SJCRH30 (cell line): ENCODE data around the gene STARD8. TPM values are rescaled to one million over a fixed set of nuclear protein-coding genes. Genes with fewer than 3 reads are reported as not detected.
"Not testable (repeated sequence)": the region's sequence is repeated elsewhere in the genome, so short reads cannot be mapped to it uniquely, and the experiment has no call there.

Experiments
- DNase-seq, 2 experiments: peaks; one replicate each; pipeline ENCODE4 v3.0.0-alpha.2; 2015 to 2020
- H3K27ac ChIP-seq: fragments of 250-450 bp; sonication (Bioruptor Pico); 2 replicates; pipeline ENCODE4 v1.5.1; 2020; ENCODE audit warnings: mild to moderate bottlenecking, moderate library complexity
- H3K27me3 ChIP-seq: fragments of 250-450 bp; sonication (Bioruptor Pico); 2 replicates; pipeline ENCODE4 v1.5.1; 2020; ENCODE audit warnings: mild to moderate bottlenecking, moderate library complexity
- H3K36me3 ChIP-seq: fragments of 250-450 bp; sonication (Bioruptor Pico); 2 replicates; pipeline ENCODE4 v1.5.1; 2020; ENCODE audit warnings: mild to moderate bottlenecking, moderate library complexity
- H3K4me1 ChIP-seq: fragments of 250-450 bp; sonication (Bioruptor Pico); 2 replicates; pipeline ENCODE4 v1.5.1; 2020; ENCODE audit warnings: mild to moderate bottlenecking, moderate library complexity
- H3K4me3 ChIP-seq: fragments of 250-450 bp; sonication (Bioruptor Pico); 2 replicates; pipeline ENCODE4 v1.5.1; 2020; ENCODE audit warnings: mild to moderate bottlenecking, moderate library complexity
- H3K9me3 ChIP-seq: fragments of 250-450 bp; sonication (Bioruptor Pico); replicated peaks from 2 replicates; pipeline ENCODE4 v1.5.1; 2020; ENCODE audit warnings: mild to moderate bottlenecking, moderate library complexity
- total RNA-seq: library from RNA; depleted of rRNA; stranded (reverse); fragments of >200 nt; shearing (Covaris generic); gene quantifications from 2 replicates; pipeline ENCODE4 v1.2.3, GENCODE V29; 2014

The STARD8 gene
- total RNA-seq, 1 experiment from 2014 or later: 9.7 TPM

- no peaks in the 10 kb centered on the region for H3K27me3 ChIP-seq
- H3K4me1 ChIP-seq: peaks cover 4% of the 10 kb centered on the region; the same call in 1 of the 2 replicates
- no peak for DNase-seq
- H3K36me3 ChIP-seq: no peaks in the 10 kb centered on the region
- H3K9me3 ChIP-seq: no peaks in the 10 kb centered on the region
- H3K27ac ChIP-seq: no peak overlapping the region
- H3K4me3 ChIP-seq: no peak overlapping the region
These were observed 3.0 kb downstream of the STARD8 start for GRCh38 chrX:68650491-68650890.

DNA sequence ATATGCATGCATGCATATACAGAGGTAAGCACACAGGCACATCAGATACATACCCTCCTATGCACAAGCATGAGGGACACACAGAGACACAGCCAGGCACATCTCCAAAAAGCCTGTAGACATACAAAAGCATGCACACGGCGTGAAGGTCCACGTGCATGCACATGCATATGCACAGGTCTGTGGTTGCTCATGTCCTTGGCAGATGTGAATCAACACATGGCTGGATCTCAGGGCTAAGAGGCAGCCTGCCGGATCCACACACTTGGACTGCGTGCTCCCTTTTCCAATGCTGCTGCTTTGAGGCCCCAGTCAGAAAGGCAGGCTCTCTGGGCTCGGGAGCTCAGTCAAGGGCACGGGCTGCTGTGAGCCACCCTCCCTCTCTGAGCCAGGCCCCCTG, 3.6 kb downstream of the STARD8 start:
- Histone ChIP-seq H3K9me3 (no peaks in the 10 kb centered on the region), H3K4me1 (peaks cover 4% of the 10 kb centered on the region; the same call in 1 of the 2 replicates), H3K4me3 (no peak overlapping the region), H3K27me3 (no peaks in the 10 kb centered on the region), H3K27ac (no peak overlapping the region), H3K36me3 (no peaks in the 10 kb centered on the region)
- no peak for DNase-seq

DNA sequence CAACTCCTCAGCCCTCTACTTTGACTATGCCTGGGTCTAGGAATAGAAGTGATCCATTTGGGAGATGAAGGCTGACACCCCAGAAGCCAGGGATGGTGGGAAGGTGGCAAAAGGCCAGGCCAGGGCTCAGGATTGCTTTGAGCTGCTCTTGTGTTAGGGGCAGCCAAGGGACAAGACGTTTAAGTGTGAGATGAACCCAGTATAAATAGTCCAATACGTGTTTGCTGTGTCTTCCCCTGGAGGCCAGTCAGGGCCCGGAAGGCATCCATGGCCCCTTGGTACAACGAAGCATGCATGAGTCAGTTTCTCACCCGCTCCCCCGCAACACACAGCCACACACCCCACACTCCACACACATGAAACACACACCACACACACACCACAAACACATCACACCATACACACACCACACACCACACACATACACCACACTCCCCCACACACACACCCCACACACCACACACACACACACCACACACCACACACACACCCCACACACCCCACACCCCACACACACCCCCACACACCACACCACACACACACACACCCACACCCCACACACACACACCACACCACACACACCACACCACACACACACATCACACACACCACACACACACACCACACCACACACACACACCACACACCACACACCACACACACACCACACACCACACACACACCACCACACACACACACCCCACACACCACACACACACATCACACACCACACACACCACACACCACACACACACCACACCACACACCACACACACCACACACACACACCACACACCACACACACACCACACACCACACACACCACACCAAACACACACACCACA, 5.1 kb downstream of the STARD8 start:
- Histone ChIP-seq H3K27me3 (no peaks in the 10 kb centered on the region), H3K4me3 (no peak overlapping the region), H3K27ac (no peak overlapping the region), H3K4me1 (peaks cover 4% of the 10 kb centered on the region; the same call in 1 of the 2 replicates), H3K9me3 (no peaks in the 10 kb centered on the region), H3K36me3 (no peaks in the 10 kb centered on the region)
- peak in 1 of 2 experiments; percentile 20 for DNase-seq

DNA sequence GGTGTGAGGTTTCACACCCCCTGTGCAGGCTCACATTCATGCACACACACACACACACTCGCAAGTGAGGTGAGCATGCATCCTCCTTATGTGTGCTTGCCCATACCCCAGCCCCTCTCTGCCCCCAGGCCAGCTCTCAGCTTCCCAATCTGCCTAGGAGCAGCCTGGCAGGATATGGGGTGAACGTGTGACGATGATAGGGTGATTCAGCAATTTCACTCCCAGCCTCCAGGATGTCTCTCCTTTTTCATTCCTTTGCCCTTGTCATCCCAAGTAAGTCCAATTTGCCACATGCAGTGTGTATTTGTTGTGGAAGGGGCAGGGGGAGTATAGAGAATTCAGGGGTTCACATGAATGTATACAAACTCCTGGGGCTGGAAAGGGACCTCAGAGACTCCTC, 7.2 kb downstream of the STARD8 start:
- Histone ChIP-seq H3K4me3 (no peak overlapping the region), H3K36me3 (no peaks in the 10 kb centered on the region), H3K27me3 (no peaks in the 10 kb centered on the region), H3K9me3 (no peaks in the 10 kb centered on the region), H3K4me1 (peaks cover 18% of the 10 kb centered on the region), H3K27ac (no peak overlapping the region)
- DNase-seq: no peak

DNA sequence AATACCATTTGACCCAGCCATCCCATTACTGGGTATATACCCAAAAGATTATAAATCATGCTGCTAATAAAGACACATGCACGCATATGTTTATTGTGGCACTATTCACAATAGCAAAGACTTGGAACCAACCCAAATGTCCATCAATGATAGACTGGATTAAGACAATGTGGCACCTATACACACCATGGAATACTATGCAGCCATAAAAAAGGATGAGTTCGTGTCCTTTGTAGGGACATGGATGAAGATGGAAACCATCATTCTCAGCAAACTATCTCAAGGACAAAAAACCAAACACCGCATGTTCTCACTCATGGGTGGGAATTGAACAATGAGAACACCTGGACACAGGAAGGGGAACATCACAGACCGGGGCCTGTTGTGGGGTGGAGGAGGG, 9.0 kb downstream of the STARD8 start:
- H3K4me1 ChIP-seq: peaks cover 30% of the 10 kb centered on the region

DNA sequence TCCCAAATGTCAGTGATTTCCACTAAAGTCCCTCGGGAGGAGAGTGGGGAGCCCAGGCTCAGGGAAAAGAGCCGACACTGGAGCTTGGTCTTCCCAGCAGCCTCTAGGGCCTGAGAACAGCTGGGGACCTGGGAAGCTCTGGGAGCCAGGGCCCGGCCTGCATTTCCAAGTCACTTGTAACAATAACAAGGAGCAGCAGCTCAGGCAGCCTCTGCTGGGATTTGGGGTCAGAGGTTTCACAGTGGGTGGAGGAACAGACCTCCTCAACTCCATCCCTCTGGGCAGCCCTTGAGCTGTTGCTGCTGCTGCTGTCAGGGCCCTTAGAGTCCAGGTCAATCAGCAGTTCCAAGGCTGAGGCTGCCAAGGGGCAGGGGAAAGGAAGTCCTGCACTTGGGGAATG, 11.1 kb downstream of the STARD8 start:
- no peaks in the 10 kb centered on the region for H3K36me3 ChIP-seq
- peak overlapping the region; percentile 96 for H3K27ac ChIP-seq
- peaks cover 31% of the 10 kb centered on the region for H3K4me1 ChIP-seq
- no peak overlapping the region for H3K4me3 ChIP-seq
- H3K27me3 ChIP-seq: no peaks in the 10 kb centered on the region
- H3K9me3 ChIP-seq: no peaks in the 10 kb centered on the region
- DNase-seq: peak; percentile 85 to 91

More for the DNA sequence above, 9.0 kb downstream of the STARD8 start:
- not testable (repeated sequence) for H3K4me3 ChIP-seq, DNase-seq, H3K27me3 ChIP-seq, H3K9me3 ChIP-seq, H3K27ac ChIP-seq, H3K36me3 ChIP-seq

- Histone ChIP-seq H3K36me3 (no peaks in the 10 kb centered on the region), H3K4me1 (peaks cover 39% of the 10 kb centered on the region), H3K27me3 (no peaks in the 10 kb centered on the region), H3K4me3 (no peak overlapping the region), H3K9me3 (no peaks in the 10 kb centered on the region), H3K27ac (peak overlapping the region; percentile 96)
- peak; percentile 89 to 92 for DNase-seq
These were observed 11.9 kb downstream of the STARD8 start for GRCh38 chrX:68659385-68659784.

GRCh38 chrX:68659786-68660185, 12.3 kb downstream of the STARD8 start:
- no peak for DNase-seq
- no peaks in the 10 kb centered on the region for H3K27me3 ChIP-seq
- H3K36me3 ChIP-seq: no peaks in the 10 kb centered on the region
- peaks cover 42% of the 10 kb centered on the region for H3K4me1 ChIP-seq
- peak overlapping the region; percentile 96 for H3K27ac ChIP-seq
- H3K9me3 ChIP-seq: no peaks in the 10 kb centered on the region
- no peak overlapping the region for H3K4me3 ChIP-seq

GRCh38 chrX:68660746-68661145, 13.3 kb downstream of the STARD8 start:
- Histone ChIP-seq H3K4me1 (peaks cover 42% of the 10 kb centered on the region), H3K36me3 (no peaks in the 10 kb centered on the region), H3K27ac (peak overlapping the region; percentile 96)

GRCh38 chrX:68665502-68665901, 18.0 kb downstream of the STARD8 start:
- DNase-seq: no peak

More at GRCh38 chrX:68660746-68661145, 13.3 kb downstream of the STARD8 start:
- Histone ChIP-seq H3K9me3 (no peaks in the 10 kb centered on the region), H3K27me3 (no peaks in the 10 kb centered on the region), H3K4me3 (no peak overlapping the region)
- DNase-seq: no peak

GRCh38 chrX:68666580-68666979, 19.1 kb downstream of the STARD8 start:
- Histone ChIP-seq H3K9me3 (no peaks in the 10 kb centered on the region), H3K4me1 (peaks cover 23% of the 10 kb centered on the region), H3K27ac (no peak overlapping the region), H3K36me3 (no peaks in the 10 kb centered on the region), H3K27me3 (no peaks in the 10 kb centered on the region), H3K4me3 (no peak overlapping the region)
- no peak for DNase-seq

More at GRCh38 chrX:68665502-68665901, 18.0 kb downstream of the STARD8 start:
- no peaks in the 10 kb centered on the region for H3K9me3 ChIP-seq
- H3K36me3 ChIP-seq: no peaks in the 10 kb centered on the region
- H3K27me3 ChIP-seq: no peaks in the 10 kb centered on the region
- peaks cover 27% of the 10 kb centered on the region for H3K4me1 ChIP-seq
- no peak overlapping the region for H3K27ac ChIP-seq
- H3K4me3 ChIP-seq: no peak overlapping the region

GRCh38 chrX:68669094-68669860, 21.8 kb downstream of the STARD8 start:
- H3K4me1 ChIP-seq: peaks cover 28% of the 10 kb centered on the region
- DNase-seq: peak; percentile 91
- H3K27me3 ChIP-seq: no peaks in the 10 kb centered on the region
- peak overlapping the region; percentile 19; the same call in 1 of the 2 replicates for H3K27ac ChIP-seq
- no peaks in the 10 kb centered on the region for H3K9me3 ChIP-seq
- no peaks in the 10 kb centered on the region for H3K36me3 ChIP-seq
- H3K4me3 ChIP-seq: no peak overlapping the region

- peak overlapping the region; percentile 19; the same call in 1 of the 2 replicates for H3K27ac ChIP-seq
- no peaks in the 10 kb centered on the region for H3K9me3 ChIP-seq
These were observed 22.4 kb downstream of the STARD8 start for GRCh38 chrX:68669871-68670270.

GRCh38 chrX:68671221-68671620, 23.8 kb downstream of the STARD8 start:
- H3K9me3 ChIP-seq: no peaks in the 10 kb centered on the region
- peaks cover 33% of the 10 kb centered on the region for H3K4me1 ChIP-seq
- H3K27ac ChIP-seq: no peak overlapping the region
- no peaks in the 10 kb centered on the region for H3K27me3 ChIP-seq
- no peak overlapping the region for H3K4me3 ChIP-seq
- no peaks in the 10 kb centered on the region for H3K36me3 ChIP-seq
- no peak for DNase-seq

More at GRCh38 chrX:68669871-68670270, 22.4 kb downstream of the STARD8 start:
- no peak overlapping the region for H3K4me3 ChIP-seq
- no peaks in the 10 kb centered on the region for H3K27me3 ChIP-seq
- H3K4me1 ChIP-seq: peaks cover 24% of the 10 kb centered on the region
- no peaks in the 10 kb centered on the region for H3K36me3 ChIP-seq
- no peak for DNase-seq
